Liver (tissue), 9 donors: Measurements from ENCODE around the gene C10orf67. TPM values are rescaled to one million over a fixed set of nuclear protein-coding genes. Genes with fewer than 3 reads are reported as not detected.

Experiments
- DNase-seq: peaks from one replicate; pipeline ENCODE4 v3.0.0-alpha.2; 2017; ENCODE audit warnings: low spot score
- H3K27ac ChIP-seq, 2 donors: one replicate each; pipeline ENCODE4 v1.7.0; 2013; ENCODE audit warnings: inconsistent platforms in 2 of 2, low read length in 2 of 2, control low read depth in 1 of 2, low read depth in 1 of 2, mild to moderate bottlenecking in 1 of 2
- H3K27me3 ChIP-seq, 4 donors: one replicate each; pipeline versions ENCODE4 v1.6.1 to v1.7.0; 2013; ENCODE audit warnings: low read length in 3 of 4, inconsistent platforms in 1 of 4, mild to moderate bottlenecking in 1 of 4, moderate library complexity in 1 of 4; ENCODE audit not compliant: control insufficient read depth in 4 of 4, insufficient read depth in 4 of 4
- H3K36me3 ChIP-seq, 4 donors: one replicate each; pipeline versions ENCODE4 v1.6.1 to v1.7.0; 2013; ENCODE audit warnings: low read length in 3 of 4, mild to moderate bottlenecking in 3 of 4, low read depth in 1 of 4, moderate library complexity in 1 of 4; ENCODE audit not compliant: control insufficient read depth in 4 of 4, insufficient read depth in 3 of 4
- H3K4me1 ChIP-seq, 4 donors: one replicate each; pipeline versions ENCODE4 v1.6.1 to v1.7.0; 2013; ENCODE audit warnings: low read length in 3 of 4, mild to moderate bottlenecking in 3 of 4, moderate library complexity in 1 of 4; ENCODE audit not compliant: control insufficient read depth in 4 of 4, insufficient read depth in 4 of 4
- H3K4me3 ChIP-seq, 3 donors: one replicate each; pipeline versions ENCODE4 v1.6.1 to v1.7.0; 2013; ENCODE audit warnings: low read length in 3 of 3, control low read depth in 1 of 3, low read depth in 1 of 3, mild to moderate bottlenecking in 1 of 3
- H3K9ac ChIP-seq, 2 donors: one replicate each; pipeline ENCODE4 v1.7.0; 2013; ENCODE audit warnings: low read length in 2 of 2, mild to moderate bottlenecking in 2 of 2, moderate library complexity in 2 of 2, control low read depth in 1 of 2, low read depth in 1 of 2
- H3K9me3 ChIP-seq, 4 donors: one replicate each; pipeline versions ENCODE4 v1.6.1 to v1.7.0; 2013; ENCODE audit warnings: low read length in 3 of 4; ENCODE audit not compliant: control insufficient read depth in 4 of 4
- EGR1 ChIP-seq, 2 donors: IDR thresholded peaks; 2 replicates each; pipeline ENCODE4 v1.6.1; 2016 to 2018; ENCODE audit warnings: antibody characterized with exemption in 2 of 2, low read depth in 2 of 2
- FOXA1 ChIP-seq: IDR thresholded peaks from 2 replicates; pipeline ENCODE4 v1.6.1; 2016; ENCODE audit warnings: antibody characterized with exemption
- FOXA2 ChIP-seq: IDR thresholded peaks from 2 replicates; pipeline ENCODE4 v1.6.1; 2016; ENCODE audit warnings: antibody characterized with exemption
- GABPA ChIP-seq, 2 donors: IDR thresholded peaks in 1 of 2; conservative IDR thresholded peaks in 1 of 2; 2 replicates each; pipeline ENCODE4 v1.6.1; 2016; ENCODE audit warnings: antibody characterized with exemption in 2 of 2, mild to moderate bottlenecking in 1 of 2, moderate library complexity in 1 of 2
- HNF4A ChIP-seq, 2 donors: conservative IDR thresholded peaks; 2 replicates each; pipeline ENCODE4 v1.6.1; 2016; ENCODE audit warnings: antibody characterized with exemption in 2 of 2, mild to moderate bottlenecking in 2 of 2
- HNF4G ChIP-seq: IDR thresholded peaks from 2 replicates; pipeline ENCODE4 v1.6.1; 2016; ENCODE audit warnings: antibody characterized with exemption
- JUND ChIP-seq, 2 donors: IDR thresholded peaks; 2 replicates each; pipeline ENCODE4 v1.6.1; 2016; ENCODE audit warnings: antibody characterized with exemption in 2 of 2
- NR2F2 ChIP-seq: IDR thresholded peaks from 2 replicates; pipeline ENCODE4 v1.6.1; 2016; ENCODE audit warnings: antibody characterized with exemption
- RAD21 ChIP-seq, 2 donors: IDR thresholded peaks; 2 replicates each; pipeline ENCODE4 v1.6.1; 2016; ENCODE audit warnings: antibody characterized with exemption in 2 of 2, mild to moderate bottlenecking in 2 of 2
- RXRA ChIP-seq, 2 donors: IDR thresholded peaks; 2 replicates each; pipeline ENCODE4 v1.6.1; 2017 to 2018; ENCODE audit warnings: antibody characterized with exemption in 2 of 2, mild to moderate bottlenecking in 1 of 2
- SP1 ChIP-seq: IDR thresholded peaks from 2 replicates; pipeline ENCODE4 v1.6.1; 2018; ENCODE audit warnings: antibody characterized with exemption, mild to moderate bottlenecking
- TAF1 ChIP-seq: conservative IDR thresholded peaks from 2 replicates; pipeline ENCODE4 v1.6.1; 2016; ENCODE audit warnings: antibody characterized with exemption, mild to moderate bottlenecking
- YY1 ChIP-seq: IDR thresholded peaks from 2 replicates; pipeline ENCODE4 v1.6.1; 2016; ENCODE audit warnings: antibody characterized with exemption, mild to moderate bottlenecking
- WGBS: extraction: QIAGEN DNeasy Blood & Tissue Kit; methylation state at CpG from one replicate; pipeline ENCODE4 v1.1.7; 2013; 5-methylcytosine and 5-hydroxymethylcytosine counted together
- polyA plus RNA-seq, 2 donors: library from polyadenylated mRNA; stranded (reverse) in 1 of 2; unstranded in 1 of 2; fragments of 200-250 nt in 1 of 2; fragments of >200 nt in 1 of 2; fragmentation: Nextera tagmentation in 1 of 2; extraction: Ambion mirVana in 1 of 2; gene quantifications; one replicate each; pipeline versions ENCODE4 v1.2.1 to v1.2.3, GENCODE V29; 2013 to 2015
- total RNA-seq, 2 donors: library from RNA; depleted of rRNA; stranded (reverse); fragments of >200 nt; gene quantifications; one replicate each; pipeline ENCODE4 v1.2.3, GENCODE V29; 2014
- TF ChIP-seq, protein P1 (sequence below): IDR thresholded peaks from 2 replicates; pipeline ENCODE4 v1.6.1; 2016; ENCODE audit warnings: antibody characterized with exemption
- TF ChIP-seq, protein P2 (sequence below): IDR thresholded peaks from 2 replicates; pipeline ENCODE4 v1.6.1; 2016; ENCODE audit warnings: antibody characterized with exemption
- TF ChIP-seq, protein P3 (sequence below): IDR thresholded peaks from 2 replicates; pipeline ENCODE4 v1.6.1; 2016; ENCODE audit warnings: antibody characterized with exemption, mild to moderate bottlenecking
- TF ChIP-seq, protein P4 (sequence below): IDR thresholded peaks from 2 replicates; pipeline ENCODE4 v1.6.1; 2016; ENCODE audit warnings: antibody characterized with exemption
- TF ChIP-seq, protein P5 (sequence below): fragments of 150-350 bp; IDR thresholded peaks from 2 replicates; pipeline ENCODE4 v1.5.1; 2017; ENCODE audit warnings: improper control_type of control experiment, low read depth, low read length; ENCODE audit not compliant: missing input control
- donor health status: healthy.
- donor health status: healthy.
- donor health status: healthy.
- donor health status: healthy.
- donor health status: healthy.

Gene C10orf67
- total and polyA plus RNA-seq, 4 donors = 0.02 TPM; not detected in 3

DNA sequence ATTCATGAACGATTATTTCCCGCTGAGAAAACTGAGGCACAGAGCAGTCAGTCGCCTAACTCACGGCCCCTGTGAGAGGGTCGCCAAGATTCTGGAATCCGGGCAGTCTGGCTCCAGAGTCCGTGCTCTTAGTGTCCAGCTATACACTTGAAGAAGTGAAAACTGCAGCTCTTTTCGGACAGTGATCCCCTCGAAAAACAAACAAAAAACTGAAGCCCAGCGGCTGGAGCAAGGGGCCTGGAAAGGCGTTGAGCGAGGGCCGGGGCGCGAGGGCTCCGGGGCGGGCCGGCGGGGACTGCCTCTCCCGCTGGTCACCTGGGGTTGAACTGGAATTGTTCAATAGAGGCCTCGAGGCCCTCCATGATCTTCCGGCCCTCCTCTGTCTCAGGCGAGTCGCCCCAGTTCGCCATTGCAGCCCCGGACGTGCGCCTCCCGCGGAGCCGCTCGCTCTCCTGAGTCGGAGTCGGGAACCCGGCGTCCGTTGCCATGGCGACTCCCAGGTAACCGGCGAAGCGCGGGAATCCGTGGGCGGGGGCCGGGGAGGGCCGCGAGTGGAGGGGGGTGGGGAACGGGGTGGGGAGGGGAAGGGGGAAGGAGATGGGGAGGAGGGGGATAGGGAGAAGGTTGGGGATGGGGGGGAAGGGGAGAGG lies 881 bp downstream of the C10orf67 start:
- no peak for TF ChIP-seq FOXA2
- no peak for TF ChIP-seq RAD21 (IDR thresholded peaks at IDR 0.05)
- TF ChIP-seq, protein P1, sequence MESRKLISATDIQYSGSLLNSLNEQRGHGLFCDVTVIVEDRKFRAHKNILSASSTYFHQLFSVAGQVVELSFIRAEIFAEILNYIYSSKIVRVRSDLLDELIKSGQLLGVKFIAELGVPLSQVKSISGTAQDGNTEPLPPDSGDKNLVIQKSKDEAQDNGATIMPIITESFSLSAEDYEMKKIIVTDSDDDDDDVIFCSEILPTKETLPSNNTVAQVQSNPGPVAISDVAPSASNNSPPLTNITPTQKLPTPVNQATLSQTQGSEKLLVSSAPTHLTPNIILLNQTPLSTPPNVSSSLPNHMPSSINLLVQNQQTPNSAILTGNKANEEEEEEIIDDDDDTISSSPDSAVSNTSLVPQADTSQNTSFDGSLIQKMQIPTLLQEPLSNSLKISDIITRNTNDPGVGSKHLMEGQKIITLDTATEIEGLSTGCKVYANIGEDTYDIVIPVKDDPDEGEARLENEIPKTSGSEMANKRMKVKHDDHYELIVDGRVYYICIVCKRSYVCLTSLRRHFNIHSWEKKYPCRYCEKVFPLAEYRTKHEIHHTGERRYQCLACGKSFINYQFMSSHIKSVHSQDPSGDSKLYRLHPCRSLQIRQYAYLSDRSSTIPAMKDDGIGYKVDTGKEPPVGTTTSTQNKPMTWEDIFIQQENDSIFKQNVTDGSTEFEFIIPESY = no peak
- TF ChIP-seq NR2F2 = no peak
- no peak for TF ChIP-seq HNF4G
- TF ChIP-seq RXRA (IDR thresholded peaks at IDR 0.05) = no peak
- no peak for TF ChIP-seq SP1
- no peak for TF ChIP-seq JUND (IDR thresholded peaks at IDR 0.05)
- TF ChIP-seq, protein P2, sequence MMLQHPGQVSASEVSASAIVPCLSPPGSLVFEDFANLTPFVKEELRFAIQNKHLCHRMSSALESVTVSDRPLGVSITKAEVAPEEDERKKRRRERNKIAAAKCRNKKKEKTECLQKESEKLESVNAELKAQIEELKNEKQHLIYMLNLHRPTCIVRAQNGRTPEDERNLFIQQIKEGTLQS = no peak
- no peak for TF ChIP-seq GABPA (IDR thresholded peaks at IDR 0.05 in 1 of 2, conservative IDR thresholded peaks at IDR 0.05 in 1 of 2)
- no peak for TF ChIP-seq FOXA1
- no peak for TF ChIP-seq EGR1 (IDR thresholded peaks at IDR 0.05; ENCODE audit: low read depth in 2 of 2)
- TF ChIP-seq YY1 = no peak
- no peak for TF ChIP-seq HNF4A (conservative IDR thresholded peaks at IDR 0.05)
- TF ChIP-seq, protein P3, sequence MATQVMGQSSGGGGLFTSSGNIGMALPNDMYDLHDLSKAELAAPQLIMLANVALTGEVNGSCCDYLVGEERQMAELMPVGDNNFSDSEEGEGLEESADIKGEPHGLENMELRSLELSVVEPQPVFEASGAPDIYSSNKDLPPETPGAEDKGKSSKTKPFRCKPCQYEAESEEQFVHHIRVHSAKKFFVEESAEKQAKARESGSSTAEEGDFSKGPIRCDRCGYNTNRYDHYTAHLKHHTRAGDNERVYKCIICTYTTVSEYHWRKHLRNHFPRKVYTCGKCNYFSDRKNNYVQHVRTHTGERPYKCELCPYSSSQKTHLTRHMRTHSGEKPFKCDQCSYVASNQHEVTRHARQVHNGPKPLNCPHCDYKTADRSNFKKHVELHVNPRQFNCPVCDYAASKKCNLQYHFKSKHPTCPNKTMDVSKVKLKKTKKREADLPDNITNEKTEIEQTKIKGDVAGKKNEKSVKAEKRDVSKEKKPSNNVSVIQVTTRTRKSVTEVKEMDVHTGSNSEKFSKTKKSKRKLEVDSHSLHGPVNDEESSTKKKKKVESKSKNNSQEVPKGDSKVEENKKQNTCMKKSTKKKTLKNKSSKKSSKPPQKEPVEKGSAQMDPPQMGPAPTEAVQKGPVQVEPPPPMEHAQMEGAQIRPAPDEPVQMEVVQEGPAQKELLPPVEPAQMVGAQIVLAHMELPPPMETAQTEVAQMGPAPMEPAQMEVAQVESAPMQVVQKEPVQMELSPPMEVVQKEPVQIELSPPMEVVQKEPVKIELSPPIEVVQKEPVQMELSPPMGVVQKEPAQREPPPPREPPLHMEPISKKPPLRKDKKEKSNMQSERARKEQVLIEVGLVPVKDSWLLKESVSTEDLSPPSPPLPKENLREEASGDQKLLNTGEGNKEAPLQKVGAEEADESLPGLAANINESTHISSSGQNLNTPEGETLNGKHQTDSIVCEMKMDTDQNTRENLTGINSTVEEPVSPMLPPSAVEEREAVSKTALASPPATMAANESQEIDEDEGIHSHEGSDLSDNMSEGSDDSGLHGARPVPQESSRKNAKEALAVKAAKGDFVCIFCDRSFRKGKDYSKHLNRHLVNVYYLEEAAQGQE = no peak
- TF ChIP-seq, protein P4, sequence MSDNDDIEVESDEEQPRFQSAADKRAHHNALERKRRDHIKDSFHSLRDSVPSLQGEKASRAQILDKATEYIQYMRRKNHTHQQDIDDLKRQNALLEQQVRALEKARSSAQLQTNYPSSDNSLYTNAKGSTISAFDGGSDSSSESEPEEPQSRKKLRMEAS = no peak
- TF ChIP-seq, protein P5, sequence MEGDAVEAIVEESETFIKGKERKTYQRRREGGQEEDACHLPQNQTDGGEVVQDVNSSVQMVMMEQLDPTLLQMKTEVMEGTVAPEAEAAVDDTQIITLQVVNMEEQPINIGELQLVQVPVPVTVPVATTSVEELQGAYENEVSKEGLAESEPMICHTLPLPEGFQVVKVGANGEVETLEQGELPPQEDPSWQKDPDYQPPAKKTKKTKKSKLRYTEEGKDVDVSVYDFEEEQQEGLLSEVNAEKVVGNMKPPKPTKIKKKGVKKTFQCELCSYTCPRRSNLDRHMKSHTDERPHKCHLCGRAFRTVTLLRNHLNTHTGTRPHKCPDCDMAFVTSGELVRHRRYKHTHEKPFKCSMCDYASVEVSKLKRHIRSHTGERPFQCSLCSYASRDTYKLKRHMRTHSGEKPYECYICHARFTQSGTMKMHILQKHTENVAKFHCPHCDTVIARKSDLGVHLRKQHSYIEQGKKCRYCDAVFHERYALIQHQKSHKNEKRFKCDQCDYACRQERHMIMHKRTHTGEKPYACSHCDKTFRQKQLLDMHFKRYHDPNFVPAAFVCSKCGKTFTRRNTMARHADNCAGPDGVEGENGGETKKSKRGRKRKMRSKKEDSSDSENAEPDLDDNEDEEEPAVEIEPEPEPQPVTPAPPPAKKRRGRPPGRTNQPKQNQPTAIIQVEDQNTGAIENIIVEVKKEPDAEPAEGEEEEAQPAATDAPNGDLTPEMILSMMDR = no peak
- no peak for TF ChIP-seq TAF1

More for the DNA sequence above, 881 bp downstream of the C10orf67 start:
- peak; percentile 45 for DNase-seq
- no peaks in the 10 kb centered on the region for H3K27me3 ChIP-seq
- peaks cover 0 to 17% (median 13%) of the 10 kb centered on the region in 4 donors for H3K4me1 ChIP-seq
- H3K36me3 ChIP-seq = no peaks in the 10 kb centered on the region
- H3K9me3 ChIP-seq = no peaks in the 10 kb centered on the region
- no peak overlapping the region for H3K27ac ChIP-seq
- H3K4me3 ChIP-seq = peak overlapping the region in 2 of 3 donors; percentile 22 to 55
- H3K9ac ChIP-seq = peak overlapping the region in 1 of 2 donors; percentile 23
- WGBS = 12% methylated on average over 48 of the region's 48 CpGs
